ENCODE data around the gene NKIRAS1. TPM values are rescaled to one million over a fixed set of nuclear protein-coding genes. Genes with fewer than 3 reads are reported as not detected.
A peak's percentile ranks its signal among the peaks of the same experiment; 100 is the strongest.
"Not testable (repeated sequence)": the region's sequence is repeated elsewhere in the genome, so short reads cannot be mapped to it uniquely, and the experiment has no call there.

Gene NKIRAS1
- total RNA-seq, 1 experiment from 2014 or later, result 8.9 TPM

DNA sequence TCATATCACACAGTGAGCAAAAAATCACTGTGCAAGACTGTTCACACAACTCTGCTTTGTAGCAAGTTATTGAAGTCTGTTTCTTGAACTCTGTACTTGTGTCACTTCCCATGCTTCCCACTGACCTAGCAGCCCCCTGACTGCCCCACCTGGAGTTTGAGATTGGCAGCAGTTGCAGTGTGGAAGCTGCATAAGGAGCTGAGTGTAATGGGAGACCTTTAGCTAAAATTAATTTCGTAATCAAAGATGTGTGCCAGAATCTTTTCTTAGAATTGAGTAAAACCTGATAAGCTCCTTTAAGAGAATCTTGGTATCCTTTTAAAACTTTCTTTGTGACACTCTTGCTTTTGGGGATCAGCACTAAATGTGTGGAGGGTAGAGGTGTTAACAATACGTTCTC, 42.8 kb downstream of the NKIRAS1 start:
- Histone ChIP-seq H3K36me3 (ENCODE audit: control insufficient read depth, insufficient read depth, low read length) (no peaks in the 10 kb centered on the region), H3K9me3 (ENCODE audit: control insufficient read depth, insufficient read depth, low read depth, low read length) (no peaks in the 10 kb centered on the region), H3K4me1 (ENCODE audit: control insufficient read depth, insufficient read depth, low read length) (0 out of 2 replicates have a peak, but pooled peaks cover 6% of the 10 kb centered on the region), H3K27ac (ENCODE audit: low read length) (no peak overlapping the region), H3K27me3 (ENCODE audit: control insufficient read depth, insufficient read depth, low read length) (no peaks in the 10 kb centered on the region), H3K4me3 (ENCODE audit: low read depth in 2 of 2, low read length in 2 of 2) (no peak overlapping the region)
- ATAC-seq, result peak; percentile 42; the same call in 1 of the 2 replicates
- POLR2A ChIA-PET, result no interaction called here
- in situ Hi-C loops (cut with HindIII; ENCODE audit: low pct_unique_long_range_greater_than_20kb, low sequenced_read_pairs), result no loop called here
- BruUV-seq (replicated peaks), result no TSS peak
- TF ChIP-seq TCF7L2 (IDR thresholded peaks at IDR 0.05; ENCODE audit: low read depth, low read length) (no peak), SIN3A (IDR thresholded peaks at IDR 0.05; ENCODE audit: borderline replicate concordance, insufficient read depth, low read depth, low read length) (no peak), POLR2AphosphoS5 (IDR thresholded peaks at IDR 0.05; ENCODE audit: low read depth, low read length) (no peak)
- TF ChIP-seq, protein P1, sequence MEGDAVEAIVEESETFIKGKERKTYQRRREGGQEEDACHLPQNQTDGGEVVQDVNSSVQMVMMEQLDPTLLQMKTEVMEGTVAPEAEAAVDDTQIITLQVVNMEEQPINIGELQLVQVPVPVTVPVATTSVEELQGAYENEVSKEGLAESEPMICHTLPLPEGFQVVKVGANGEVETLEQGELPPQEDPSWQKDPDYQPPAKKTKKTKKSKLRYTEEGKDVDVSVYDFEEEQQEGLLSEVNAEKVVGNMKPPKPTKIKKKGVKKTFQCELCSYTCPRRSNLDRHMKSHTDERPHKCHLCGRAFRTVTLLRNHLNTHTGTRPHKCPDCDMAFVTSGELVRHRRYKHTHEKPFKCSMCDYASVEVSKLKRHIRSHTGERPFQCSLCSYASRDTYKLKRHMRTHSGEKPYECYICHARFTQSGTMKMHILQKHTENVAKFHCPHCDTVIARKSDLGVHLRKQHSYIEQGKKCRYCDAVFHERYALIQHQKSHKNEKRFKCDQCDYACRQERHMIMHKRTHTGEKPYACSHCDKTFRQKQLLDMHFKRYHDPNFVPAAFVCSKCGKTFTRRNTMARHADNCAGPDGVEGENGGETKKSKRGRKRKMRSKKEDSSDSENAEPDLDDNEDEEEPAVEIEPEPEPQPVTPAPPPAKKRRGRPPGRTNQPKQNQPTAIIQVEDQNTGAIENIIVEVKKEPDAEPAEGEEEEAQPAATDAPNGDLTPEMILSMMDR (IDR thresholded peaks at IDR 0.05), result no peak
- TF ChIP-seq, protein P2, sequence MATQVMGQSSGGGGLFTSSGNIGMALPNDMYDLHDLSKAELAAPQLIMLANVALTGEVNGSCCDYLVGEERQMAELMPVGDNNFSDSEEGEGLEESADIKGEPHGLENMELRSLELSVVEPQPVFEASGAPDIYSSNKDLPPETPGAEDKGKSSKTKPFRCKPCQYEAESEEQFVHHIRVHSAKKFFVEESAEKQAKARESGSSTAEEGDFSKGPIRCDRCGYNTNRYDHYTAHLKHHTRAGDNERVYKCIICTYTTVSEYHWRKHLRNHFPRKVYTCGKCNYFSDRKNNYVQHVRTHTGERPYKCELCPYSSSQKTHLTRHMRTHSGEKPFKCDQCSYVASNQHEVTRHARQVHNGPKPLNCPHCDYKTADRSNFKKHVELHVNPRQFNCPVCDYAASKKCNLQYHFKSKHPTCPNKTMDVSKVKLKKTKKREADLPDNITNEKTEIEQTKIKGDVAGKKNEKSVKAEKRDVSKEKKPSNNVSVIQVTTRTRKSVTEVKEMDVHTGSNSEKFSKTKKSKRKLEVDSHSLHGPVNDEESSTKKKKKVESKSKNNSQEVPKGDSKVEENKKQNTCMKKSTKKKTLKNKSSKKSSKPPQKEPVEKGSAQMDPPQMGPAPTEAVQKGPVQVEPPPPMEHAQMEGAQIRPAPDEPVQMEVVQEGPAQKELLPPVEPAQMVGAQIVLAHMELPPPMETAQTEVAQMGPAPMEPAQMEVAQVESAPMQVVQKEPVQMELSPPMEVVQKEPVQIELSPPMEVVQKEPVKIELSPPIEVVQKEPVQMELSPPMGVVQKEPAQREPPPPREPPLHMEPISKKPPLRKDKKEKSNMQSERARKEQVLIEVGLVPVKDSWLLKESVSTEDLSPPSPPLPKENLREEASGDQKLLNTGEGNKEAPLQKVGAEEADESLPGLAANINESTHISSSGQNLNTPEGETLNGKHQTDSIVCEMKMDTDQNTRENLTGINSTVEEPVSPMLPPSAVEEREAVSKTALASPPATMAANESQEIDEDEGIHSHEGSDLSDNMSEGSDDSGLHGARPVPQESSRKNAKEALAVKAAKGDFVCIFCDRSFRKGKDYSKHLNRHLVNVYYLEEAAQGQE (IDR thresholded peaks at IDR 0.05; ENCODE audit: insufficient read depth in 1 of 2, low read depth in 2 of 2, low read length in 1 of 2), result no peak
- intact Hi-C loops (cut with micrococcal nuclease; ENCODE audit: unreplicated experiment), result no loop called here
- CTCF ChIA-PET, result interaction anchor here (0.6 kb wide), 1 partner anchor 243 kb away, joined by 5 read pairs; no protein-coding TSS in a partner anchor
- DNase-seq (ENCODE audit: low read depth, low spot score), result no peak

DNA sequence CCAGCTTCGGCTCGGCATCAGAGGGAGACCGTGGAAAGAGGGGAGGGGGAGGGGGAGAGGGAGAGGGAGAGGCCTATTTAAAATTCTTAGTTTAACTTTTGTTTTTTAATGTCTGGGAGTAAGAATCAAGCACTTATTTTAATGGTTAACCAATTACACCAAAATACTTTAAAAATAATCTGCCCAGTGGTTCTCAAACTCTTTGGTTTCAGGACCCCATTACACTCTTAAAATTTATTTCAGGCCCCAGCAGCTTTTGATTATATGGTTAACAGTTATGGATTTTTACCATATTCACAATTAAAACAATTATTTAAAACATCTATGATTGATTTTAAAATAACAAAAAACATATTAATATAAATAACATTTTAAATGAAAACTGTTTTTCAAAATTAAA, 44.5 kb downstream of the NKIRAS1 start:
- in situ Hi-C loops (cut with HindIII; ENCODE audit: low pct_unique_long_range_greater_than_20kb, low sequenced_read_pairs), result no loop called here
- ATAC-seq, result no peak
- H3K27ac ChIP-seq (ENCODE audit: low read length), result no peak overlapping the region

DNA sequence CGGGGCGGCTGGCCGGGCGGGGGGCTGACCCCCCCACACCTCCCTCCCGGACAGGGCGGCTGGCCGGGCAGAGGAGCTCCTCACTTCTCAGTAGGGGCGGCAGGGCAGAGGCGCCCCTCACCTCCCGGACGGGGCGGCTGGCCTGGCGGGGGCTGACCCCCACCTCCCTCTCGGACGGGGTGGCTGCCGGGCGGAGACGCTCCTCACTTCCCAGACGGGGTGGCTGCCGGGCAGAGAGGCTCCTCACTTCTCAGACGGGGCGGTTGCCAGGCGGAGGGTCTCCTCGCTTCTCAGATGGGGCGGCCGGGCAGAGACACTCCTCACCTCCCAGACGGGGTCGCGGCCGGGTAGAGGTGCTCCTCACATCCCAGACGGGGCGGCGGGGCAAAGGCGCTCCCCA, 45.4 kb downstream of the NKIRAS1 start:
- H3K36me3 ChIP-seq (ENCODE audit: control insufficient read depth, insufficient read depth, low read length); DNase-seq (ENCODE audit: low read depth, low spot score); ATAC-seq; H3K27ac ChIP-seq (ENCODE audit: low read length); H3K4me3 ChIP-seq (ENCODE audit: low read depth in 2 of 2, low read length in 2 of 2); BruUV-seq (replicated peaks); in situ Hi-C loops (cut with HindIII; ENCODE audit: low pct_unique_long_range_greater_than_20kb, low sequenced_read_pairs); CTCF ChIA-PET; H3K9me3 ChIP-seq (ENCODE audit: control insufficient read depth, insufficient read depth, low read depth, low read length); intact Hi-C loops (cut with micrococcal nuclease; ENCODE audit: unreplicated experiment); H3K27me3 ChIP-seq (ENCODE audit: control insufficient read depth, insufficient read depth, low read length); POLR2A ChIA-PET: not testable (repeated sequence)
- peaks cover 17% of the 10 kb centered on the region for H3K4me1 ChIP-seq (ENCODE audit: control insufficient read depth, insufficient read depth, low read length)

More for the DNA sequence above, 44.5 kb downstream of the NKIRAS1 start:
- no TSS peak for BruUV-seq (replicated peaks)
- Histone ChIP-seq H3K36me3 (ENCODE audit: control insufficient read depth, insufficient read depth, low read length) (no peaks in the 10 kb centered on the region), H3K4me3 (ENCODE audit: low read depth in 2 of 2, low read length in 2 of 2) (no peak overlapping the region), H3K4me1 (ENCODE audit: control insufficient read depth, insufficient read depth, low read length) (peaks cover 15% of the 10 kb centered on the region), H3K9me3 (ENCODE audit: control insufficient read depth, insufficient read depth, low read depth, low read length) (no peaks in the 10 kb centered on the region), H3K27me3 (ENCODE audit: control insufficient read depth, insufficient read depth, low read length) (no peaks in the 10 kb centered on the region)
- ChIA-PET CTCF (no interaction called here), POLR2A (no interaction called here)
- no peak for DNase-seq (ENCODE audit: low read depth, low spot score)
- intact Hi-C loops (cut with micrococcal nuclease; ENCODE audit: unreplicated experiment), result no loop called here
- TF ChIP-seq, protein P2 (IDR thresholded peaks at IDR 0.05; ENCODE audit: insufficient read depth in 1 of 2, low read depth in 2 of 2, low read length in 1 of 2), result no peak
- no peak for TF ChIP-seq SIN3A (IDR thresholded peaks at IDR 0.05; ENCODE audit: borderline replicate concordance, insufficient read depth, low read depth, low read length)
- TF ChIP-seq TCF7L2 (IDR thresholded peaks at IDR 0.05; ENCODE audit: low read depth, low read length), result no peak
- TF ChIP-seq, protein P1 (IDR thresholded peaks at IDR 0.05), result no peak

DNA sequence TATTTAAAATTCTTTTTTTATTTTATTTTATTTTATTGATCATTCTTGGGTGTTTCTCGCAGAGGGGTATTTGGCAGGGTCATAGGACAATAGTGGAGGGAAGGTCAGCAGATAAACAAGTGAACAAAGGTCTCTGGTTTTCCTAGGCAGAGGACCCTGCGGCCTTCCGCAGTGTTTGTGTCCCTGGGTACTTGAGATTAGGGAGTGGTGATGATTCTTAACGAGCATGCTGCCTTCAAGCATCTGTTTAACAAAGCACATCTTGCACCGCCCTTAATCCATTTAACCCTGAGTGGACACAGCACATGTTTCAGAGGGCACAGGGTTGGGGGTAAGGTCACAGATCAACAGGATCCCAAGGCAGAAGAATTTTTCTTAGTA, 46.1 kb downstream of the NKIRAS1 start:
- ATAC-seq; intact Hi-C loops (cut with micrococcal nuclease; ENCODE audit: unreplicated experiment); CTCF ChIA-PET; BruUV-seq (replicated peaks); H3K27ac ChIP-seq (ENCODE audit: low read length); H3K27me3 ChIP-seq (ENCODE audit: control insufficient read depth, insufficient read depth, low read length); in situ Hi-C loops (cut with HindIII; ENCODE audit: low pct_unique_long_range_greater_than_20kb, low sequenced_read_pairs); DNase-seq (ENCODE audit: low read depth, low spot score); H3K9me3 ChIP-seq (ENCODE audit: control insufficient read depth, insufficient read depth, low read depth, low read length); H3K36me3 ChIP-seq (ENCODE audit: control insufficient read depth, insufficient read depth, low read length); H3K4me3 ChIP-seq (ENCODE audit: low read depth in 2 of 2, low read length in 2 of 2): not testable (repeated sequence)
- POLR2A ChIA-PET, result interaction anchor here (0.6 kb wide), 1 partner anchor 95 kb away, joined by 11 read pairs; no protein-coding TSS in a partner anchor
- H3K4me1 ChIP-seq (ENCODE audit: control insufficient read depth, insufficient read depth, low read length), result peaks cover 24% of the 10 kb centered on the region
